Measurements from ENCODE around the gene BMP6.

The BMP6 gene

GRCh38 chr6:7785243-7786035 is 59.5 kb downstream of the BMP6 start:
- TF ChIP-seq FOXP2 (optimal IDR thresholded peaks at IDR 0.05; ENCODE audit: borderline replicate concordance, extremely low read depth, extremely low read length, insufficient read depth), result no peak
- TF ChIP-seq POLR2AphosphoS5 (IDR thresholded peaks at IDR 0.05; ENCODE audit: low read depth, low read length), result no peak
- TF ChIP-seq REST (IDR thresholded peaks at IDR 0.05; ENCODE audit: insufficient read depth in 1 of 2, low read depth in 2 of 2, low read length in 2 of 2), result no peak
- TF ChIP-seq SIN3A (IDR thresholded peaks at IDR 0.05; ENCODE audit: borderline replicate concordance, insufficient read depth, low read length), result no peak
- TF ChIP-seq TAF1 (IDR thresholded peaks at IDR 0.05; ENCODE audit: borderline replicate concordance, insufficient read depth, low read length), result no peak

DNA sequence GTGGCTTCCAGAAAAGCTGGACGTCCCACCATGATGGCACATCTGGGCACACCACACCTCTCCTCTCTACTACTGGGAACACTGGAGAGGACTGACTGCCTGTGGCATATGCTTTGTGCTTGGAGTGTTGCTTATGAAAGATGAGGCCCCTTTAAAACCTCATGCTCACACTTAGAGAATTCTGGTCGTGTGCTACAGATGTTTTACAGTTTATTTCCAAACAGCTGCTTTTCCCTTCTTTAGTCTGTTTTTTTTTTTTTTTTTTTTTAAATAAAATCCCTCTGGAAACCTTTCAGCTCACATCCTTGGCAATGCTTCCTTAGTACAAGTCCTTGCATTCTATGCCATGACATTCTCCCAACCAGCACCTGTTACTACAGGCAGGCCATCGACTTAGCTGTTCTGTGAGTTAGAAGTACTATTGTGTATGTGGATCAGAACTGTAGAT is 60.3 kb downstream of the BMP6 start:
- TF ChIP-seq FOXP2 (optimal IDR thresholded peaks at IDR 0.05; ENCODE audit: borderline replicate concordance, extremely low read depth, extremely low read length, insufficient read depth) (no peak), REST (IDR thresholded peaks at IDR 0.05; ENCODE audit: insufficient read depth in 1 of 2, low read depth in 2 of 2, low read length in 2 of 2) (no peak), TAF1 (IDR thresholded peaks at IDR 0.05; ENCODE audit: borderline replicate concordance, insufficient read depth, low read length) (no peak), SIN3A (IDR thresholded peaks at IDR 0.05; ENCODE audit: borderline replicate concordance, insufficient read depth, low read length) (no peak), POLR2AphosphoS5 (IDR thresholded peaks at IDR 0.05; ENCODE audit: low read depth, low read length) (no peak)

DNA sequence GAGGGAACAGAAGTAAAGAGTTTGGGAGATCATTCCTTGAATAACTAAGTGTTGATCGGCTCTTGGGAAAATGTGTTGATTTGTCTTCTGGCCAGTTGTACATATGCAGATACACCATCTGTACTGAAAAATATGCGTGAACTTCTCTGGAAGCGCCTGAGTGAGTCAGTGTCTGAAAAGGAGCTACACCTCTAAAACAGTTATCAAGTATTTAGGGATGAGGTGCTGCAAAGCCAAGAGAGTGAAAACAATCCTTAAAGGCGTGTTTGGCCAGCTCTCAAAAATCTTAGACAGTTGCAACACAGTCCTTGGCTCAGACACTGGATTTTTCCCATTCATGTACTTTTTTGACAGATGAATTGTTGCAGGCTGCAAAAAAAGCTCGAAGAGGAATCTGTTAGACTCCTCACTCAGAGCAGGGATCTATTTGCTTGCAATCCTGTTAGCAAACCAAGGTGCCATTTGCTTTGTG is 61.3 kb downstream of the BMP6 start:
- TF ChIP-seq POLR2AphosphoS5 (IDR thresholded peaks at IDR 0.05; ENCODE audit: low read depth, low read length), result no peak
- no peak for TF ChIP-seq REST (IDR thresholded peaks at IDR 0.05; ENCODE audit: insufficient read depth in 1 of 2, low read depth in 2 of 2, low read length in 2 of 2)
- TF ChIP-seq SIN3A (IDR thresholded peaks at IDR 0.05; ENCODE audit: borderline replicate concordance, insufficient read depth, low read length), result no peak
- no peak for TF ChIP-seq FOXP2 (optimal IDR thresholded peaks at IDR 0.05; ENCODE audit: borderline replicate concordance, extremely low read depth, extremely low read length, insufficient read depth)
- no peak for TF ChIP-seq TAF1 (IDR thresholded peaks at IDR 0.05; ENCODE audit: borderline replicate concordance, insufficient read depth, low read length)

GRCh38 chr6:7787731-7788130 is 61.8 kb downstream of the BMP6 start:
- TF ChIP-seq POLR2AphosphoS5 (IDR thresholded peaks at IDR 0.05; ENCODE audit: low read depth, low read length), result no peak
- TF ChIP-seq REST (IDR thresholded peaks at IDR 0.05; ENCODE audit: insufficient read depth in 1 of 2, low read depth in 2 of 2, low read length in 2 of 2), result no peak
- TF ChIP-seq SIN3A (IDR thresholded peaks at IDR 0.05; ENCODE audit: borderline replicate concordance, insufficient read depth, low read length), result no peak
- no peak for TF ChIP-seq TAF1 (IDR thresholded peaks at IDR 0.05; ENCODE audit: borderline replicate concordance, insufficient read depth, low read length)
- TF ChIP-seq FOXP2 (optimal IDR thresholded peaks at IDR 0.05; ENCODE audit: borderline replicate concordance, extremely low read depth, extremely low read length, insufficient read depth), result no peak
